H9 (cell line): ENCODE measurements around the gene RTTN. TPM values are rescaled to one million over a fixed set of nuclear protein-coding genes. Genes with fewer than 3 reads are reported as not detected.

Experiments used
- DNase-seq: peaks from one replicate; pipeline ENCODE4 v3.0.0-alpha.2; 2017
- H2AFZ ChIP-seq: one replicate; pipeline ENCODE4 v1.6.1; 2013; ENCODE audit warnings: mild to moderate bottlenecking, low read length, control low read depth, moderate library complexity
- H2AK5ac ChIP-seq: 2 replicates; pipeline ENCODE4 v1.6.1; 2013; ENCODE audit warnings: low read length, control low read depth, mixed read lengths; ENCODE audit not compliant: insufficient read length
- H2BK120ac ChIP-seq: one replicate; pipeline ENCODE4 v1.6.1; 2013; ENCODE audit warnings: low read depth, mild to moderate bottlenecking, low read length, control low read depth, inconsistent platforms; ENCODE audit not compliant: poor library complexity, severe bottlenecking
- H2BK12ac ChIP-seq: 2 replicates; pipeline ENCODE4 v1.6.1; 2013; ENCODE audit warnings: low read length, control low read depth, mixed read lengths, low read depth; ENCODE audit not compliant: insufficient read length
- H2BK15ac ChIP-seq: 2 replicates; pipeline ENCODE4 v1.6.1; 2013; ENCODE audit warnings: low read depth, low read length, control low read depth
- H2BK20ac ChIP-seq: one replicate; pipeline ENCODE4 v1.6.1; 2013; ENCODE audit warnings: low read depth, mild to moderate bottlenecking, low read length, control low read depth, inconsistent platforms; ENCODE audit not compliant: poor library complexity, severe bottlenecking
- H2BK5ac ChIP-seq: 2 replicates; pipeline ENCODE4 v1.6.1; 2013; ENCODE audit warnings: low read length, control low read depth, mixed read lengths; ENCODE audit not compliant: insufficient read length
- H3K14ac ChIP-seq: 2 replicates; pipeline ENCODE4 v1.6.1; 2013; ENCODE audit warnings: low read length, control low read depth; ENCODE audit not compliant: insufficient read depth
- H3K18ac ChIP-seq: 2 replicates; pipeline ENCODE4 v1.6.1; 2013; ENCODE audit warnings: low read depth, mild to moderate bottlenecking, mixed read lengths, low read length, control low read depth; ENCODE audit not compliant: insufficient read length
- H3K23ac ChIP-seq: 2 replicates; pipeline ENCODE4 v1.6.1; 2013; ENCODE audit warnings: low read length, control low read depth, mixed read lengths, low read depth; ENCODE audit not compliant: insufficient read length
- H3K23me2 ChIP-seq: 2 replicates; pipeline ENCODE4 v1.6.1; 2013; ENCODE audit warnings: low read depth, mild to moderate bottlenecking, mixed read lengths, low read length, control low read depth; ENCODE audit not compliant: insufficient read length, poor library complexity, severe bottlenecking
- H3K27ac ChIP-seq: 2 replicates; pipeline ENCODE4 v1.5.1; 2013; ENCODE audit warnings: low read length, control low read depth, mixed read lengths, low read depth; ENCODE audit not compliant: insufficient read length
- H3K27me3 ChIP-seq: 2 replicates; pipeline ENCODE4 v1.6.1; 2013; ENCODE audit warnings: low read length, control low read depth, inconsistent platforms; ENCODE audit not compliant: insufficient read depth
- H3K4ac ChIP-seq: 2 replicates; pipeline ENCODE4 v1.6.1; 2013; ENCODE audit warnings: low read depth, mild to moderate bottlenecking, control low read depth, inconsistent platforms, low read length, moderate library complexity
- H3K4me1 ChIP-seq: 2 replicates; pipeline ENCODE4 v1.6.1; 2013; ENCODE audit warnings: low read length, control low read depth, inconsistent platforms; ENCODE audit not compliant: insufficient read depth
- H3K4me2 ChIP-seq: 2 replicates; pipeline ENCODE4 v1.6.1; 2013; ENCODE audit warnings: low read length, control low read depth, mixed read lengths; ENCODE audit not compliant: insufficient read length, insufficient read depth
- H3K56ac ChIP-seq: 2 replicates; pipeline ENCODE4 v1.6.1; 2013; ENCODE audit warnings: low read depth, mild to moderate bottlenecking, mixed read lengths, low read length, control low read depth; ENCODE audit not compliant: insufficient read length
- H3K79me1 ChIP-seq: 2 replicates; pipeline ENCODE4 v1.6.1; 2013; ENCODE audit warnings: low read depth, mild to moderate bottlenecking, moderate library complexity, low read length, control low read depth, inconsistent platforms; ENCODE audit not compliant: insufficient read depth, poor library complexity, severe bottlenecking
- H3K79me2 ChIP-seq: 2 replicates; pipeline ENCODE4 v1.6.1; 2013; ENCODE audit warnings: low read length, control low read depth, inconsistent platforms; ENCODE audit not compliant: insufficient read depth
- H3K9ac ChIP-seq: 2 replicates; pipeline ENCODE4 v1.6.1; 2013; ENCODE audit warnings: low read length, control low read depth, mixed read lengths; ENCODE audit not compliant: insufficient read length; ENCODE audit errors: extremely low read depth
- H3K9me3 ChIP-seq: one replicate; pipeline ENCODE4 v1.6.1; 2013; ENCODE audit warnings: low read depth, low read length, inconsistent platforms; ENCODE audit not compliant: control insufficient read depth
- H3T11ph ChIP-seq: one replicate; pipeline ENCODE4 v1.6.1; 2013; ENCODE audit warnings: mild to moderate bottlenecking, low read length, control low read depth, inconsistent platforms
- H4K20me1 ChIP-seq: one replicate; pipeline ENCODE4 v1.6.1; 2013; ENCODE audit not compliant: control insufficient read depth, insufficient read length, insufficient read depth
- H4K5ac ChIP-seq: 2 replicates; pipeline ENCODE4 v1.6.1; 2013; ENCODE audit warnings: low read depth, mild to moderate bottlenecking, mixed read lengths, low read length, control low read depth; ENCODE audit not compliant: insufficient read length
- H4K8ac ChIP-seq: replicated peaks from 2 replicates; pipeline ENCODE4 v1.6.1; 2013; ENCODE audit warnings: low read length, control low read depth, mixed read lengths, low read depth; ENCODE audit not compliant: insufficient read length
- H4K91ac ChIP-seq: 2 replicates; pipeline ENCODE4 v1.6.1; 2013; ENCODE audit warnings: low read depth, mild to moderate bottlenecking, moderate library complexity, mixed read lengths, low read length, control low read depth; ENCODE audit not compliant: insufficient read length
- H3K27ac Mint-ChIP-seq, 3 experiments: 2 replicates in 2 of 3; 3 replicates in 1 of 3; pipeline ENCODE4 v1.8.0; 2020 to 2021; ENCODE audit warnings: mixed read lengths in 3 of 3, mild to moderate bottlenecking in 1 of 3, moderate library complexity in 1 of 3
- H3K27me3 Mint-ChIP-seq: 2 replicates; pipeline ENCODE4 v1.8.0; 2021; ENCODE audit warnings: low read depth, mild to moderate bottlenecking, moderate library complexity, mixed read lengths
- H3K36me3 Mint-ChIP-seq, 3 experiments: 2 replicates in 2 of 3; 3 replicates in 1 of 3; pipeline ENCODE4 v1.8.0; 2020 to 2021; ENCODE audit warnings: low read depth in 3 of 3, mixed read lengths in 3 of 3; ENCODE audit not compliant: insufficient read depth in 1 of 3
- H3K4me1 Mint-ChIP-seq, 2 experiments: 2 replicates each; pipeline ENCODE4 v1.8.0; 2020; ENCODE audit warnings: mixed read lengths in 2 of 2
- H3K4me3 Mint-ChIP-seq, 2 experiments: 2 replicates in 1 of 2; 3 replicates in 1 of 2; pipeline ENCODE4 v1.8.0; 2020 to 2021; ENCODE audit warnings: mild to moderate bottlenecking in 2 of 2, mixed read lengths in 2 of 2, moderate library complexity in 1 of 2
- H3K9me3 Mint-ChIP-seq, 2 experiments: 2 replicates in 1 of 2; 3 replicates in 1 of 2; pipeline ENCODE4 v1.8.0; 2020; ENCODE audit warnings: mild to moderate bottlenecking in 2 of 2, mixed read lengths in 2 of 2, moderate library complexity in 1 of 2
- WGBS: extraction: QIAGEN DNeasy Blood & Tissue Kit; methylation state at CpG from one replicate; pipeline ENCODE4 v1.1.7; 2013; ENCODE audit warnings: missing lambda C conversion rate, low lambda C conversion rate, mixed read lengths; ENCODE audit not compliant: insufficient read length; ENCODE audit errors: extremely low coverage; 5-methylcytosine and 5-hydroxymethylcytosine counted together
- total RNA-seq: library from RNA; stranded (reverse); gene quantifications from 2 replicates; pipeline ENCODE4 v1.2.1, GENCODE V29; 2021
- TF ChIP-seq, protein P1 (sequence below): fragments of 200-600 bp; sonication (generic); conservative IDR thresholded peaks from 3 replicates; pipeline ENCODE4 v1.8.0; 2021; ENCODE audit warnings: antibody characterized with exemption, mild to moderate bottlenecking

The RTTN gene
- total RNA-seq, 1 experiment from 2014 or later = 17.6 TPM

DNA sequence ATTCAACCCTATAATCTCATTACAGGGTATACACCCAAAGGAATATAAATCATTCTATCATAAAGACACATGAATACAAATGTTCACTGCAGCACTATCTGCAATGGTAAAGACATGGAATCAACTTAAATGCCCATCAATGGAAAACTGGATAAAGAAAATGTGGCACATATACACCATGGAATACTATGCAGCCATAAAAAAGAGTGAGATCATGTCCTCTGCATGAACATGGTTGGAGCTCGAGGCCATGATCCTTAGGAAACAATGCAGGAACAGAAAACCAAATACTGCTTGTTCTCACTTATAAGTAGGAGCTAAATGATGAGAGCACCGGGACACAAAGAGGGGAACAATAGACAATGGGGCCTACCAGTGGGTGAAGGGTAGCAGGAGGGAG is 169.3 kb downstream of the RTTN start:
- H3K23me2 ChIP-seq = no peaks in the 10 kb centered on the region

More for the DNA sequence above, 169.3 kb downstream of the RTTN start:
- TF ChIP-seq, protein P1, sequence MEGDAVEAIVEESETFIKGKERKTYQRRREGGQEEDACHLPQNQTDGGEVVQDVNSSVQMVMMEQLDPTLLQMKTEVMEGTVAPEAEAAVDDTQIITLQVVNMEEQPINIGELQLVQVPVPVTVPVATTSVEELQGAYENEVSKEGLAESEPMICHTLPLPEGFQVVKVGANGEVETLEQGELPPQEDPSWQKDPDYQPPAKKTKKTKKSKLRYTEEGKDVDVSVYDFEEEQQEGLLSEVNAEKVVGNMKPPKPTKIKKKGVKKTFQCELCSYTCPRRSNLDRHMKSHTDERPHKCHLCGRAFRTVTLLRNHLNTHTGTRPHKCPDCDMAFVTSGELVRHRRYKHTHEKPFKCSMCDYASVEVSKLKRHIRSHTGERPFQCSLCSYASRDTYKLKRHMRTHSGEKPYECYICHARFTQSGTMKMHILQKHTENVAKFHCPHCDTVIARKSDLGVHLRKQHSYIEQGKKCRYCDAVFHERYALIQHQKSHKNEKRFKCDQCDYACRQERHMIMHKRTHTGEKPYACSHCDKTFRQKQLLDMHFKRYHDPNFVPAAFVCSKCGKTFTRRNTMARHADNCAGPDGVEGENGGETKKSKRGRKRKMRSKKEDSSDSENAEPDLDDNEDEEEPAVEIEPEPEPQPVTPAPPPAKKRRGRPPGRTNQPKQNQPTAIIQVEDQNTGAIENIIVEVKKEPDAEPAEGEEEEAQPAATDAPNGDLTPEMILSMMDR = no peak
- H3K79me1 ChIP-seq = no peaks in the 10 kb centered on the region
- H3K4me3 Mint-ChIP-seq = no peak overlapping the region
- H3K27ac Mint-ChIP-seq = no peak overlapping the region; a peak in 1 of 7 replicates
- H3K27me3 Mint-ChIP-seq = no peaks in the 10 kb centered on the region
- no peaks in the 10 kb centered on the region for H3K4me1 ChIP-seq
- no peak overlapping the region for H2BK12ac ChIP-seq
- H3K4me1 Mint-ChIP-seq = no peaks in the 10 kb centered on the region
- H3K9me3 ChIP-seq = no peaks in the 10 kb centered on the region
- no CpG with 5 or more reads among the region's 2 CpGs for WGBS
- no peak overlapping the region for H3K14ac ChIP-seq
- no peak overlapping the region for H3K4me2 ChIP-seq
- H3K36me3 Mint-ChIP-seq = peaks cover 2 to 10% (median 8%) of the 10 kb centered on the region in 3 experiments; a peak in 4 of 7 replicates
- H3T11ph ChIP-seq = no peak overlapping the region
- H2BK120ac ChIP-seq = no peak overlapping the region
- no peak overlapping the region for H2AK5ac ChIP-seq
- no peak overlapping the region for H3K27ac ChIP-seq
- no peak for DNase-seq
- no peak overlapping the region for H2BK5ac ChIP-seq
- H4K8ac ChIP-seq = no peak overlapping the region
- no peak overlapping the region for H3K9ac ChIP-seq
- no peaks in the 10 kb centered on the region for H3K9me3 Mint-ChIP-seq
- H4K5ac ChIP-seq = no peak overlapping the region
- H3K23ac ChIP-seq = no peak overlapping the region
- H4K91ac ChIP-seq = no peak overlapping the region
- H2BK15ac ChIP-seq = no peak overlapping the region
- no peaks in the 10 kb centered on the region for H3K27me3 ChIP-seq
- no peaks in the 10 kb centered on the region for H3K79me2 ChIP-seq
- no peaks in the 10 kb centered on the region for H4K20me1 ChIP-seq
- H3K4ac ChIP-seq = no peak overlapping the region
- H3K18ac ChIP-seq = no peak overlapping the region
- no peak overlapping the region for H2BK20ac ChIP-seq
- no peak overlapping the region for H3K56ac ChIP-seq
- no peak overlapping the region for H2AFZ ChIP-seq
